GM12878 (cell line): ENCODE data around the gene MYO1C. TPM values are rescaled to one million over a fixed set of nuclear protein-coding genes. Genes with fewer than 3 reads are reported as not detected.

Source experiments
- ATAC-seq: fragments of 200-7000 bp; cut with Tn5 transposase; 3 replicates; pipeline ENCODE4 v1.9.1; 2020; ENCODE audit warnings: mild to moderate bottlenecking, moderate library complexity
- BruUV-seq: library from RNA; stranded (reverse); fragments of 400-500 nt; replicated peaks from 2 replicates; lab custom pipeline; 2021; lab: Mats Ljungman, UMichigan
- CTCF ChIA-PET: fragments of 300-600 bp; sonication (Branson Sonifier 250); formaldehyde crosslinking; extraction: SDS; loops from one replicate; lab custom pipeline; 2021; ENCODE audit warnings: inconsistent platforms; lab: Yijun Ruan, JAX
- POLR2A ChIA-PET: fragments of 350-600 bp; formaldehyde crosslinking; extraction: SDS; loops from one replicate; lab custom pipeline; 2021; ENCODE audit warnings: inconsistent platforms; lab: Charles Lee
- RAD21 ChIA-PET: fragments of 300-600 bp; sonication (Branson Sonifier 250); formaldehyde crosslinking; loops from one replicate; lab custom pipeline; 2023; ENCODE audit warnings: antibody characterized with exemption; ENCODE audit not compliant: unreplicated experiment; lab: Charles Lee
- SMC1A ChIA-PET: fragments of 300-600 bp; sonication (Branson Sonifier 250); formaldehyde crosslinking; loops from one replicate; lab custom pipeline; 2023; ENCODE audit not compliant: unreplicated experiment, uncharacterized antibody; lab: Charles Lee
- DNase-seq: peaks from one replicate; pipeline ENCODE4 v3.0.0-alpha.2; 2011; ENCODE audit warnings: low read depth, low spot score
- FAIRE-seq: peaks from 3 replicates; lab custom pipeline; 2011; peaks lifted over from hg19 to GRCh38; lab: Jason Lieb, UNC
- H2AFZ ChIP-seq: 2 replicates; pipeline ENCODE4 v1.6.0; 2011; ENCODE audit warnings: low read depth, low read length, control low read depth; ENCODE audit not compliant: control insufficient read depth
- H3K27ac ChIP-seq: 2 replicates; pipeline ENCODE4 v1.5.1; 2011; ENCODE audit warnings: control low read depth; ENCODE audit not compliant: control insufficient read depth, insufficient read depth
- H3K27me3 ChIP-seq, 2 experiments: replicated peaks in 1 of 2; 2 replicates each; pipeline versions ENCODE4 v1.6.0 to v1.6.1; 2011; ENCODE audit warnings: low read length in 1 of 2; ENCODE audit not compliant: control insufficient read depth in 2 of 2, insufficient read depth in 2 of 2
- H3K36me3 ChIP-seq, 2 experiments: 2 replicates each; pipeline ENCODE4 v1.5.1; 2011; ENCODE audit warnings: low read length in 1 of 2; ENCODE audit not compliant: control insufficient read depth in 2 of 2, insufficient read depth in 2 of 2
- H3K4me1 ChIP-seq: 2 replicates; pipeline ENCODE4 v1.6.1; 2011; ENCODE audit warnings: mild to moderate bottlenecking, low read length, moderate library complexity, mixed read lengths; ENCODE audit not compliant: control insufficient read depth, insufficient read depth
- H3K4me2 ChIP-seq: 2 replicates; pipeline ENCODE4 v1.6.0; 2011; ENCODE audit warnings: control low read depth; ENCODE audit not compliant: control insufficient read depth, insufficient read depth
- H3K4me3 ChIP-seq: fragments of 200-600 bp; sonication (generic); 2 replicates; pipeline ENCODE4 v1.5.1; 2016
- H3K79me2 ChIP-seq: 2 replicates; pipeline ENCODE4 v1.6.0; 2011; ENCODE audit warnings: low read length; ENCODE audit not compliant: control insufficient read depth, insufficient read depth
- H3K9ac ChIP-seq: 2 replicates; pipeline ENCODE4 v1.8.0; 2011; ENCODE audit warnings: low read length, control low read depth, mixed read lengths; ENCODE audit not compliant: control insufficient read depth, insufficient read depth
- H3K9me3 ChIP-seq: replicated peaks from 3 replicates; pipeline ENCODE4 v1.5.1; 2011; ENCODE audit warnings: mild to moderate bottlenecking, low read length; ENCODE audit not compliant: control insufficient read depth, insufficient read depth
- H4K20me1 ChIP-seq: 2 replicates; pipeline ENCODE4 v1.6.0; 2011; ENCODE audit not compliant: control insufficient read depth, insufficient read depth
- FOS ChIP-seq: IDR thresholded peaks from 3 replicates; pipeline ENCODE4 v1.6.1; 2011; ENCODE audit warnings: borderline replicate concordance; ENCODE audit not compliant: insufficient read length; ENCODE audit errors: extremely low read depth
- KLF5 ChIP-seq: fragments of 450-650 bp; IDR thresholded peaks from 2 replicates; pipeline ENCODE4 v1.6.1; 2014; ENCODE audit warnings: mild to moderate bottlenecking; ENCODE audit not compliant: partially characterized antibody
- SMAD5 ChIP-seq: IDR thresholded peaks from 2 replicates; pipeline ENCODE4 v1.6.1; 2016; ENCODE audit warnings: antibody characterized with exemption, low read depth
- SP1 ChIP-seq: IDR thresholded peaks from one replicate; pipeline ENCODE4 v1.6.1; 2011; ENCODE audit warnings: low read depth, low read length
- TCF3 ChIP-seq: IDR thresholded peaks from 2 replicates; pipeline ENCODE4 v1.6.1; 2012; ENCODE audit warnings: low read depth, mild to moderate bottlenecking, low read length, borderline replicate concordance; ENCODE audit not compliant: insufficient read depth
- WGBS: methylation state at CpG from one replicate; pipeline ENCODE4 v1.1.6; 2016; ENCODE audit warnings: low lambda C conversion rate; ENCODE audit not compliant: insufficient replicate concordance, insufficient coverage; ENCODE audit errors: missing lambda C conversion rate; 5-methylcytosine and 5-hydroxymethylcytosine counted together
- in situ Hi-C: fragments of 300-500 bp; cut with MboI; formaldehyde crosslinking; loops from 9 replicates; pipeline ENCODE4 v1.14.3; 2018; ENCODE audit warnings: mixed read lengths
- intact Hi-C: fragments of 100-400 bp; cut with micrococcal nuclease; formaldehyde crosslinking; loops from one replicate; pipeline ENCODE4 v1.14.2; 2022; ENCODE audit not compliant: unreplicated experiment
- polyA plus RNA-seq, 11 experiments: library from polyadenylated mRNA; depleted of rRNA in 4 of 11; unstranded in 6 of 11; stranded (reverse) in 5 of 11; fragments of >200 nt; fragmentation: Nextera tagmentation in 4 of 11; fragmentation: Illumina TruSeq in 1 of 11; extraction: Ambion mirVana in 4 of 11; extraction: Trizol in 1 of 11; gene quantifications; 1 replicate in 1 of 11; 2 replicates in 10 of 11; pipeline versions ENCODE4 v1.2.1 to v1.2.3, GENCODE V29; 2011 to 2016; ENCODE audit warnings: inconsistent platforms in 2 of 11, missing spikeins in 2 of 11, low read depth in 1 of 11
- total RNA-seq, 4 experiments: library from RNA; depleted of rRNA in 3 of 4; stranded (reverse); fragments of >200 nt in 3 of 4; fragmentation: Illumina TruSeq in 1 of 4; extraction: Trizol in 1 of 4; gene quantifications; 2 replicates each; pipeline versions ENCODE4 v1.2.1 to v1.2.3, GENCODE V29; 2013 to 2021
- TF ChIP-seq, protein P1 (sequence below): IDR thresholded peaks from 2 replicates; pipeline ENCODE4 v1.6.1; 2012; ENCODE audit warnings: mild to moderate bottlenecking, low read depth, low read length
- TF ChIP-seq, protein P2 (sequence below): IDR thresholded peaks from 2 replicates; pipeline ENCODE4 v1.6.1; 2012; ENCODE audit warnings: low read depth, low read length, improper control_type of control experiment

Gene MYO1C
- total and polyA plus RNA-seq, 10 of the 15 experiments (the other 5 are each of a cell fraction or from before 2014, with no cell fraction given), result 1.2 to 92.0 (median 36.6) TPM

- TF ChIP-seq, protein P1, sequence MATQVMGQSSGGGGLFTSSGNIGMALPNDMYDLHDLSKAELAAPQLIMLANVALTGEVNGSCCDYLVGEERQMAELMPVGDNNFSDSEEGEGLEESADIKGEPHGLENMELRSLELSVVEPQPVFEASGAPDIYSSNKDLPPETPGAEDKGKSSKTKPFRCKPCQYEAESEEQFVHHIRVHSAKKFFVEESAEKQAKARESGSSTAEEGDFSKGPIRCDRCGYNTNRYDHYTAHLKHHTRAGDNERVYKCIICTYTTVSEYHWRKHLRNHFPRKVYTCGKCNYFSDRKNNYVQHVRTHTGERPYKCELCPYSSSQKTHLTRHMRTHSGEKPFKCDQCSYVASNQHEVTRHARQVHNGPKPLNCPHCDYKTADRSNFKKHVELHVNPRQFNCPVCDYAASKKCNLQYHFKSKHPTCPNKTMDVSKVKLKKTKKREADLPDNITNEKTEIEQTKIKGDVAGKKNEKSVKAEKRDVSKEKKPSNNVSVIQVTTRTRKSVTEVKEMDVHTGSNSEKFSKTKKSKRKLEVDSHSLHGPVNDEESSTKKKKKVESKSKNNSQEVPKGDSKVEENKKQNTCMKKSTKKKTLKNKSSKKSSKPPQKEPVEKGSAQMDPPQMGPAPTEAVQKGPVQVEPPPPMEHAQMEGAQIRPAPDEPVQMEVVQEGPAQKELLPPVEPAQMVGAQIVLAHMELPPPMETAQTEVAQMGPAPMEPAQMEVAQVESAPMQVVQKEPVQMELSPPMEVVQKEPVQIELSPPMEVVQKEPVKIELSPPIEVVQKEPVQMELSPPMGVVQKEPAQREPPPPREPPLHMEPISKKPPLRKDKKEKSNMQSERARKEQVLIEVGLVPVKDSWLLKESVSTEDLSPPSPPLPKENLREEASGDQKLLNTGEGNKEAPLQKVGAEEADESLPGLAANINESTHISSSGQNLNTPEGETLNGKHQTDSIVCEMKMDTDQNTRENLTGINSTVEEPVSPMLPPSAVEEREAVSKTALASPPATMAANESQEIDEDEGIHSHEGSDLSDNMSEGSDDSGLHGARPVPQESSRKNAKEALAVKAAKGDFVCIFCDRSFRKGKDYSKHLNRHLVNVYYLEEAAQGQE, result no peak
- no peak for TF ChIP-seq TCF3
- no peak for TF ChIP-seq KLF5
- no peak for TF ChIP-seq FOS
These were observed 47.3 kb upstream of the MYO1C start (continued) for GRCh38 chr17:1539811-1540210.

GRCh38 chr17:1535737-1536136 lies 43.3 kb upstream of the MYO1C start:
- H4K20me1 ChIP-seq, result no peaks in the 10 kb centered on the region
- H3K9ac ChIP-seq, result no peak overlapping the region
- intact Hi-C loops (no loop called here), in situ Hi-C loops (no loop called here)
- FAIRE-seq (no peak), ATAC-seq (no peak), DNase-seq (no peak)
- ChIA-PET RAD21 (no interaction called here), SMC1A (no interaction called here), CTCF (no interaction called here), POLR2A (interaction anchor here (0.6 kb wide), 1 partner anchor 148 kb away, joined by 3 read pairs; no protein-coding TSS in a partner anchor)
- no peak overlapping the region for H3K4me3 ChIP-seq
- H3K4me1 ChIP-seq, result no peaks in the 10 kb centered on the region
- H3K4me2 ChIP-seq, result no peak overlapping the region
- no TSS peak for BruUV-seq
- no peak overlapping the region for H3K27ac ChIP-seq
- peaks cover 18 to 23% of the 10 kb centered on the region in 2 experiments; a peak in 3 of 4 replicates for H3K36me3 ChIP-seq
- TF ChIP-seq SP1 (no peak), SMAD5 (no peak)
- TF ChIP-seq, protein P2, sequence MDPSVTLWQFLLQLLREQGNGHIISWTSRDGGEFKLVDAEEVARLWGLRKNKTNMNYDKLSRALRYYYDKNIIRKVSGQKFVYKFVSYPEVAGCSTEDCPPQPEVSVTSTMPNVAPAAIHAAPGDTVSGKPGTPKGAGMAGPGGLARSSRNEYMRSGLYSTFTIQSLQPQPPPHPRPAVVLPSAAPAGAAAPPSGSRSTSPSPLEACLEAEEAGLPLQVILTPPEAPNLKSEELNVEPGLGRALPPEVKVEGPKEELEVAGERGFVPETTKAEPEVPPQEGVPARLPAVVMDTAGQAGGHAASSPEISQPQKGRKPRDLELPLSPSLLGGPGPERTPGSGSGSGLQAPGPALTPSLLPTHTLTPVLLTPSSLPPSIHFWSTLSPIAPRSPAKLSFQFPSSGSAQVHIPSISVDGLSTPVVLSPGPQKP, result no peak
- H3K9me3 ChIP-seq, result no peaks in the 10 kb centered on the region
- no peaks in the 10 kb centered on the region for H3K79me2 ChIP-seq
- 81% methylated on average over 4 of the region's 4 CpGs for WGBS
- H2AFZ ChIP-seq, result no peak overlapping the region
- H3K27me3 ChIP-seq, result no peaks in the 10 kb centered on the region
